HG03066 (cell line): ENCODE measurements around the gene MC5R.
"Not testable (repeated sequence)": the region's sequence is repeated elsewhere in the genome, so short reads cannot be mapped to it uniquely, and the experiment has no call there.

Experiments used
- ATAC-seq: cut with Tn5 transposase; IDR thresholded peaks from one replicate; pipeline ENCODE4 v1.9.1; 2021; ENCODE audit warnings: low read depth; ENCODE audit not compliant: unreplicated experiment

MC5R gene

GRCh38 chr18:13835202-13835601 lies 11.3 kb downstream of the MC5R start:
- no peak for ATAC-seq

- ATAC-seq = no peak
Measured at GRCh38 chr18:13836559-13836958, 12.6 kb downstream of the MC5R start.

GRCh38 chr18:13849791-13850190 lies 25.8 kb downstream of the MC5R start:
- no peak for ATAC-seq

DNA sequence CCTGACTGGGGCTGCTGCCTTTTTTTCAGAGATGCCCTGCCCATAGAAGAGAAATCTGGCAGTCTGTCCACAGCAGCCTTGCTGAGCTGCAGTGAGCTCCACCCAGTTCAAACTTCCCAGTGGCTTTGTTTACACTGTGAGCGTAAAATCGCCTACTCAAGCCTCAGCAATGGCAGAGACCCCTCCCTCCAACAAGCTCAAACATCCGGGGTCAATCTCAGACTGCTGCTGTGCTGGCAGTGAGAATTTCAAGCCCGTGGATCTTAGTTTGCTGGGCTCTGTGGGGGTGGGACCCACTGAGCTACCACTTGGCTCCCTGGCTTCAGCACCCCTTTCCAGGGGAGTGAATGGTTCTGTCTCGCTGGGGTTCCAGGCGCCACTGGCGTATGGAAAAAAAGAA lies 38.9 kb downstream of the MC5R start:
- not testable (repeated sequence) for ATAC-seq

GRCh38 chr18:13868501-13869271 lies 44.7 kb downstream of the MC5R start:
- no peak for ATAC-seq

DNA sequence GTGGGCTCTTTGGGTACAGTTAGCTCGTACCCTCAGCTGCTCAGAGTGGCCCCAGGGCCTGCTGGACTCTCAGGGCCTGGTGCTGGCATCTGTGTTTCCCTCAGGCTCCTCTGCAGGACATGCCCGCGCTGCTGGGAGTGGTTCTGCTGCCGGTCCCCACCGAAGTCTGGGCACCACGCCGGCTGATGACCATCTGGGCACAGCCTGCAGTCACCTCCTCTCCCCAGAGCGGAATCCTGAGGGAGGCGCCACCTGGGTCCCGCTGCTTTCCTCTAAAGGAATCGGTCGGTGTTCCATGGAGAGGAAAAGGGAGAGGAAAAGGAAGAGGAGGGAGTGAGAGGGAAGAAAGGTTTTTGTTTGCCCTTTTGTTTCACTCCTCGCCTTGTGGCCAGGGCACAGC lies 47.8 kb downstream of the MC5R start:
- no peak for ATAC-seq

- no peak for ATAC-seq
Measured at GRCh38 chr18:13872373-13872772, 48.4 kb downstream of the MC5R start.

DNA sequence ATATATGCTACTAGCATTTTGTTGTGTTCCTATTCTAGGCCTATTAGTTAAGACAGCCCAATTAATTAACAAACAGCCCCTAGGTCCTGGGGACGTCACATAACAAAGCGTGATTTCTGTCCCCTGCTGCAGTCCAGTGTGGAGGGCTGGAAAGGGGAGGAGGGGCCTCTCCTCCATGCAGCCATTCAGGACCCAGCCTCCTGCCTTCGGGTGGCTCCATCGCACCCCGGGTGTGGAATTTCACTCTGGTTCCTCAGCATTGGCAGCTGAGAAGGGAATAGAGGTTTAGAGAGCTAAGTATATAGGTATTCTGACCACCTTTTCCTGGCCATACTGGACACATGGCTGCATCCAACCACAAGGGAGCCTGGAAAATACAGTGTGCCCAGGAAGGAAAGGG lies 49.0 kb downstream of the MC5R start:
- ATAC-seq = no peak

DNA sequence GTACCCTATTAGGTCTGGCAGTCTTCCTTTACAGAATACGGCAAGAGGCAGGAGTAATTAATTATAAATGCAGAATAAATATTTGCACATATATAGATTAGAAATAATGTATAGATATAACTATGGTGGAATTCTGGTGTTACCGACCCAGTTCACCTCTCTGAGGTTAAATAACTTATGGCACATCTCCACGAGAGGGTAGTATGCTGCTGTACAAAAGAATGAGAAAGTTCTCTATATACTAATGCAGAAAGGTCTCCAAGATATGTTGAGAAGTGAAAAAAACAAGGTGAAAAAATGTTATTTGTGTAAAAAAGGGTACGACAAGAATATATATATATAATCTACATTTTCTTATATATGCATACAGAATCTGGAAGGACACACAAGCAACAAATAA lies 50.6 kb downstream of the MC5R start:
- ATAC-seq = no peak
